Measurements from ENCODE around the gene GPSM1.
"Not testable (repeated sequence)": the region's sequence is repeated elsewhere in the genome, so short reads cannot be mapped to it uniquely, and the experiment has no call there.

GPSM1 gene

DNA sequence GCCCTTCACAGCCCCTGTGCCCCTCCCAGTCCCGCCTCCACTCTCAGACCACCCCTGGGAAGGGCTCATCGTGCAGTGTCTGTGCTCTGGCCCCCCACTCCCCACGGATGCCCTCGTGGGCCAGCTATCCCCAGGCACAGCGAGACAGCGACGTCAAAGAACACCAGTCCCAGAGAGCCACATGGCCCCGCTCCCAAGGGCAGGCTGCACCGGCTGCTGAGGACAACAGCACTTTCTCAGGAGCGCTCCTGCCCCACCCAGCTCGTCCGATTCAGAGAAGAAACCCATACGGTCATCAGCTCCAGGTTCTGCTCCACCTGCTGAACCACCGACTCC lies 77.4 kb downstream of the GPSM1 start:
- DNase-seq (ENCODE audit: insufficient read length, low spot score) (no peak), FAIRE-seq (no peak)

DNA sequence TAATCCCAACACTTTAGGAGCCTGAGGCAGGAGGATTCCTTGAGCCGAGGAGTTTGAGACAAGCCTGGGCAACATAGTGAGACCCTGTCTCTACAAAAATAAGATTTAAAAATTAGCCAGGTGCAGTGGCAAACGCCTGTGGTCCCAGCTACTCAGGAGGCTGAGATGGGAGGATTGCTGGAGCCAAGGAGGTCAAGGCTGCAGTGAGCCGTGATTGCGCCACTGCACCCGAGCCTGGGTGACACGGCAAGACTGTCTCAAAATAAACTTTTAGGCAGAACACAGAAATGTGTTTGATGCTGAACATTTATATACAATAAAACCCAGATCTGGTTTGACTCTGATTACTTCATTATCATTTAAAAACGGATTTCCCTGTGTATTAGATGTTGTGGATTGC lies 78.1 kb downstream of the GPSM1 start:
- FAIRE-seq (no peak), DNase-seq (ENCODE audit: insufficient read length, low spot score) (no peak)

GRCh38 chr9:136405904-136406303 lies 78.6 kb downstream of the GPSM1 start:
- not testable (repeated sequence) for DNase-seq (ENCODE audit: insufficient read length, low spot score); FAIRE-seq

- DNase-seq (ENCODE audit: insufficient read length, low spot score); FAIRE-seq: not testable (repeated sequence)
Measured at GRCh38 chr9:136407061-136407460, 79.7 kb downstream of the GPSM1 start.

- DNase-seq (ENCODE audit: insufficient read length, low spot score) = no peak
- FAIRE-seq = no peak
Measured at GRCh38 chr9:136407911-136408310, 80.6 kb downstream of the GPSM1 start.
